ENCODE data around the gene PCDHGA11.
"Not testable (repeated sequence)": the region's sequence is repeated elsewhere in the genome, so short reads cannot be mapped to it uniquely, and the experiment has no call there.

PCDHGA11 gene

DNA sequence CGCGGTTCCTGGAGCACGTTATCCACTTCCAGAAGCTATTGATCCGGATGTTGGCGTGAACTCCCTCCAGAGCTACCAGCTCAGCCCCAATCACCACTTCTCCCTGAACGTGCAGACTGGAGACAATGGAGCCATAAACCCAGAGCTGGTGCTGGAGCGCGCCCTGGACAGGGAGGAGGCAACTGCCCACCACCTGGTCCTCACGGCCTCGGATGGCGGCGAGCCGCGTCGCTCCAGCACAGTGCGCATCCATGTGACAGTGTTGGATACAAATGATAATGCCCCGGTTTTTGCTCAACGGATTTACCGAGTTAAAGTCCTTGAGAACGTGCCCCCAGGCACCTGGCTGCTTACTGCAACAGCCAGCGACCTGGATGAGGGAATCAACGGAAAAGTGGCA, 17.5 kb upstream of the PCDHGA11 start:
- no peak overlapping the region for H3K4me3 ChIP-seq (ENCODE audit: low read depth, low read length)
- no peak for DNase-seq (ENCODE audit: low read depth)
- TF ChIP-seq, protein P1, sequence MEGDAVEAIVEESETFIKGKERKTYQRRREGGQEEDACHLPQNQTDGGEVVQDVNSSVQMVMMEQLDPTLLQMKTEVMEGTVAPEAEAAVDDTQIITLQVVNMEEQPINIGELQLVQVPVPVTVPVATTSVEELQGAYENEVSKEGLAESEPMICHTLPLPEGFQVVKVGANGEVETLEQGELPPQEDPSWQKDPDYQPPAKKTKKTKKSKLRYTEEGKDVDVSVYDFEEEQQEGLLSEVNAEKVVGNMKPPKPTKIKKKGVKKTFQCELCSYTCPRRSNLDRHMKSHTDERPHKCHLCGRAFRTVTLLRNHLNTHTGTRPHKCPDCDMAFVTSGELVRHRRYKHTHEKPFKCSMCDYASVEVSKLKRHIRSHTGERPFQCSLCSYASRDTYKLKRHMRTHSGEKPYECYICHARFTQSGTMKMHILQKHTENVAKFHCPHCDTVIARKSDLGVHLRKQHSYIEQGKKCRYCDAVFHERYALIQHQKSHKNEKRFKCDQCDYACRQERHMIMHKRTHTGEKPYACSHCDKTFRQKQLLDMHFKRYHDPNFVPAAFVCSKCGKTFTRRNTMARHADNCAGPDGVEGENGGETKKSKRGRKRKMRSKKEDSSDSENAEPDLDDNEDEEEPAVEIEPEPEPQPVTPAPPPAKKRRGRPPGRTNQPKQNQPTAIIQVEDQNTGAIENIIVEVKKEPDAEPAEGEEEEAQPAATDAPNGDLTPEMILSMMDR (conservative IDR thresholded peaks at IDR 0.05; ENCODE audit: low read depth, low read length): no peak

DNA sequence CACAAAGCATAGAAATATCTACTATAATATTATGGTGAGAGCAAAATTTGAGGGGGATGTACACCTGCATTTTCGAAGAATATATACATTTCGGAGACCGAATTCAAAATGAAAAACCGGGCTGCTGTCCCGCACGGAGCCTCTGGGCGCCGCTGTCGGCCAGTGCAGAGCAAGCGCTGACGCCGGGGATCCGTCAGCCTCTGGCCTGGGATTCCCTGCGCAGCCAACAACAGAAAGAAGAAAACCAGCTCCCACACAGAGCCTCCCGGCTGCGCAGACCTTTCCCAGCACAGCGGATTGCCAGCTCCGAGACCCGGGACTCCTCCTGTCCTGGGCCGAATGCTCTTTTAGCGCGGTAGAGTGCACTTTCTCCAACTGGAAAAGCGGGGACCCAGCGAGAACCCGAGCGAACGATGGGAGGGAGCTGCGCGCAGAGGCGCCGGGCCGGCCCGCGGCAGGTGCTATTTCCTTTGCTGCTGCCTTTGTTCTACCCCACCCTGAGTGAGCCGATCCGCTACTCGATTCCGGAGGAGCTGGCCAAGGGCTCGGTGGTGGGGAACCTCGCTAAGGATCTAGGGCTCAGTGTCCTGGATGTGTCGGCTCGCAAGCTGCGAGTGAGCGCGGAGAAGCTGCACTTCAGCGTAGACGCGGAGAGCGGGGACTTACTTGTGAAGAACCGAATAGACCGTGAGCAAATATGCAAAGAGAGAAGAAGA, 12.9 kb upstream of the PCDHGA11 start, which contains the start of gene PCDHGB6:
TSS of gene PCDHGB6 (plus strand) at position 232 of the 716 bp plus-strand sequence. CDS start at position 414, 182 bp downstream.
- peak within 1 kb of the TSS; percentile 40 for H3K4me3 ChIP-seq (ENCODE audit: low read depth, low read length)
- peak; percentile 50 for DNase-seq (ENCODE audit: low read depth)
- TF ChIP-seq, protein P1 (conservative IDR thresholded peaks at IDR 0.05; ENCODE audit: low read depth, low read length): peak; percentile 65

DNA sequence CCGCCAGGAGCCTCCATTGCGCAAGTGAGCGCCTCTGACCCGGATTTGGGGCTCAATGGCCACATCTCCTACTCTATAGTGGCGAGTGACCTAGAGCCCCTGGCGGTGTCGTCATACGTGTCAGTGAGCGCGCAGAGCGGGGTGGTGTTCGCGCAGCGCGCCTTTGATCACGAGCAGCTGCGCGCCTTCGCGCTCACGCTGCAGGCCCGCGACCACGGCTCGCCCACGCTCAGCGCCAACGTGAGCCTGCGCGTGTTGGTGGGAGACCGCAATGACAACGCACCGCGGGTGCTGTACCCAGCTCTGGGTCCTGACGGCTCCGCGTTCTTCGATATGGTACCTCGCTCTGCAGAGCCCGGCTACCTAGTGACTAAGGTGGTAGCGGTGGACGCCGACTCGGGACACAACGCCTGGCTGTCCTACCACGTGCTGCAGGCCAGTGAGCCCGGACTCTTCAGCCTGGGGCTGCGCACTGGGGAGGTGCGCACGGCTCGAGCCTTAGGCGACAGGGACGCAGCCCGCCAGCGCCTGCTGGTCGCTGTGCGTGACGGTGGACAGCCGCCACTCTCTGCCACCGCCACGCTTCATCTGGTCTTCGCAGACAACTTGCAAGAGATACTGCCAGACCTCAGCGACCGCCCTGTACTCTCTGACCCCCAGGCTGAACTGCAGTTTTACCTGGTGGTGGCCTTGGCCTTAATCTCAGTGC, 11.1 kb upstream of the PCDHGA11 start:
- TF ChIP-seq, protein P1 (conservative IDR thresholded peaks at IDR 0.05; ENCODE audit: low read depth, low read length): no peak
- no peak for DNase-seq (ENCODE audit: low read depth)
- no peak overlapping the region for H3K4me3 ChIP-seq (ENCODE audit: low read depth, low read length)

DNA sequence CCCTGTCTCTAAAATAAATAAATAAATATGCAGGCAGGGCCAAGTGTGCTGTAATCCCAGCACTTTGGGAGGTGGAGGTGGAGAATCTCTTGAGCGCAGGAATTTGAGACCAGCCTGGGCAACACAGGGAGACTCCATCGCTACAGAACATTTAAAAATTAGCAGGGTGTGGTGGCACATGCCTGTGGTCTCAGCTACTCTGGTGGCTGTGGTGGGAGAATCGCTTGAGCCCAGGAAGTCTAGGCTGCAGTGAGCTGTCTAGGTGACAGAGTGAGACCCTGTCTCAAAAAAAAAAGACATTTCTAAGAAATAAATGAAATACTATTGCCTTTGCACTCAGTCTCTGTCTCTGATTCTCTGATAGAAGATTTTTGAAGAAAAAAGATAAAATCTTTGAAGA, 9.3 kb upstream of the PCDHGA11 start:
- no peak for DNase-seq (ENCODE audit: low read depth)
- TF ChIP-seq, protein P1 (conservative IDR thresholded peaks at IDR 0.05; ENCODE audit: low read depth, low read length): no peak
- H3K4me3 ChIP-seq (ENCODE audit: low read depth, low read length): no peak overlapping the region

DNA sequence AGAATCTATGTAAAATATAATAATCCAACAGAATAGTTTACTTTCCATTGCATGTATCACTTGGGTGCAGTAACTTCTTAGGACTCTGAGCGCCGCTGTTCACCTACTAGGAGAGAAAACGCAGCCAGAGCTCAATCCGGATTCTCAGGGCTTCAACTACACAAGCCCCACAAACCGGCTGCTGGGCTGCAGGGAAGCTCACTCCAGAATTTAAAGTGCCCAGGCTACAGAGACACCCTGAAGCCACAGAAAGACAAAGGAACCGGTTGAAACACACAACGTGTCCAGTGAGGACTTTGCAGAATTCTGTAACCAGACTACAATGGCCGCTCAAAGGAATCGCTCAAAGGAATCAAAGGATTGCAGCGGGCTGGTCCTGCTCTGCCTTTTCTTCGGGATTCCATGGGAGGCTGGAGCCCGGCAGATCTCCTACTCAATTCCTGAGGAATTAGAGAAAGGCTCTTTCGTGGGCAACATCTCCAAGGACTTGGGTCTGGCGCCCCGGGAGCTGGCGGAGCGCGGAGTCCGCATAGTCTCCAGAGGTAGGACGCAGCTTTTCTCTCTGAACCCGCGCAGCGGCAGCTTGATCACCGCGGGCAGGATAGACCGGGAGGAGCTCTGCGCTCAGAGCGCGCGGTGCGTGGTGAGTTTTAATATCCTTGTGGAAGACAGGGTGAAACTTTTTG, 7.9 kb upstream of the PCDHGA11 start, which contains the start of gene PCDHGA10:
TSS of gene PCDHGA10 (plus strand) at position 134 of the 686 bp plus-strand sequence. CDS start at position 323, 189 bp downstream.
- peak; percentile 83 for DNase-seq (ENCODE audit: low read depth)
- TF ChIP-seq, protein P1 (conservative IDR thresholded peaks at IDR 0.05; ENCODE audit: low read depth, low read length): peak; percentile 75
- peak within 1 kb of the TSS; percentile 57 for H3K4me3 ChIP-seq (ENCODE audit: low read depth, low read length)

DNA sequence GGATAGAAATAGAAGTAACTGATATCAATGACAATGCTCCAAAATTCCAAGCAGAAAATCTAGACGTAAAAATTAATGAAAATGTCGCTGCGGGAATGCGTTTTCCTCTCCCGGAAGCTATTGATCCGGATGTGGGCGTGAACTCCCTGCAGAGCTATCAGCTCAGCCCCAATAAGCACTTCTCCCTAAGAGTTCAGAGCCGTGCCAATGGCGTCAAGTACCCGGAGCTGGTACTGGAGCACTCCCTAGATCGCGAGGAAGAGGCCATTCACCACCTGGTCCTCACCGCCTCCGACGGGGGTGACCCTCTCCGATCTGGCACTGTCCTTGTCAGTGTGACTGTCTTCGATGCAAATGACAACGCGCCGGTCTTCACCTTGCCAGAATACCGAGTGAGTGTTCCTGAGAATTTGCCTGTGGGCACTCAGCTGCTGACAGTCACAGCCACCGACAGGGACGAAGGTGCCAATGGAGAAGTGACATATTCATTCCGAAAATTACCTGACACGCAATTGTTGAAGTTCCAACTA, 7.2 kb upstream of the PCDHGA11 start:
- H3K4me3 ChIP-seq (ENCODE audit: low read depth, low read length): peak overlapping the region; percentile 57
- TF ChIP-seq, protein P1 (conservative IDR thresholded peaks at IDR 0.05; ENCODE audit: low read depth, low read length): no peak
- DNase-seq (ENCODE audit: low read depth): no peak

DNA sequence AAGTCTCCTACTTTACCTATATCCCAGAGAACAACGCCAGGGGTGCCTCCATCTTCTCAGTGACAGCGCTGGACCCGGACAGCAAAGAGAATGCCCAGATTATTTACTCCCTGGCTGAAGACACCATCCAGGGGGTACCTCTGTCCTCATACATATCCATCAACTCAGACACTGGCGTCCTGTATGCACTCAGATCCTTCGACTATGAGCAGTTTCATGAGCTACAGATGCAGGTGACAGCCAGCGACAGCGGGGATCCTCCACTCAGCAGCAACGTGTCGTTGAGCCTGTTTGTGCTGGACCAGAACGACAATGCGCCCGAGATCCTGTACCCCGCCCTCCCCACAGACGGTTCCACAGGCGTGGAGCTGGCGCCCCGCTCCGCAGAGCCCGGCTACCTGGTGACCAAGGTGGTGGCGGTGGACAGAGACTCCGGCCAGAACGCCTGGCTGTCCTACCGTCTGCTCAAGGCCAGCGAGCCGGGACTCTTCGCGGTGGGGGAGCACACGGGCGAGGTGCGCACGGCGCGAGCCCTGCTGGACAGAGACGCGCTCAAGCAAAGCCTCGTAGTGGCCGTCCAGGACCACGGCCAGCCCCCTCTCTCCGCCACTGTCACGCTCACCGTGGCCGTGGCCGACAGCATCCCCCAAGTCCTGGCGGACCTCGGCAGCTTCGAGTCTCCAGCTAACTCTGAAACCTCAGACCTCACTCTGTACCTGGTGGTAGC, 6.1 kb upstream of the PCDHGA11 start:
- not testable (repeated sequence) for H3K4me3 ChIP-seq (ENCODE audit: low read depth, low read length); DNase-seq (ENCODE audit: low read depth)

DNA sequence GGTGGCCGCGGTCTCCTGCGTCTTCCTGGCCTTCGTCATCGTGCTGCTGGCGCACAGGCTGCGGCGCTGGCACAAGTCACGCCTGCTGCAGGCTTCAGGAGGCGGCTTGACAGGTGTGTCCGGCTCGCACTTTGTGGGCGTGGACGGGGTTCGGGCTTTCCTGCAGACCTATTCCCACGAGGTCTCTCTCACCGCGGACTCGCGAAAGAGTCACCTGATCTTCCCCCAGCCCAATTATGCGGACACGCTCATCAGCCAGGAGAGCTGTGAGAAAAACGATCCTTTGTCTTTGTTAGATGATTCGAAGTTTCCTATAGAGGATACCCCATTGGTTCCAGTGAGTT, 5.6 kb upstream of the PCDHGA11 start:
- not testable (repeated sequence) for DNase-seq (ENCODE audit: low read depth); H3K4me3 ChIP-seq (ENCODE audit: low read depth, low read length)

Measured in choroid plexus epithelial cell (primary cell).